Measurements from ENCODE around the gene TENM3. TPM values are rescaled to one million over a fixed set of nuclear protein-coding genes. Genes with fewer than 3 reads are reported as not detected.

Gene TENM3
- total and polyA plus RNA-seq, 12 donors: 0.20 to 6.6 (median 3.5) TPM

- TF ChIP-seq CTCF (IDR thresholded peaks at IDR 0.05): no peak
- intact Hi-C loops (cut with DNase I): no loop called here
- no peak overlapping the region for H3K27ac ChIP-seq
- DNase-seq (no peak), ATAC-seq (no peak)
- H3K9me3 ChIP-seq: no peaks in the 10 kb centered on the region
- H3K36me3 ChIP-seq: no peaks in the 10 kb centered on the region
- H3K27me3 ChIP-seq: no peaks in the 10 kb centered on the region
- no peaks in the 10 kb centered on the region for H3K4me1 ChIP-seq
- H3K4me3 ChIP-seq: no peak overlapping the region
- 51% methylated on average over 8 of the region's 8 CpGs for WGBS, 2 donors
Measured at GRCh38 chr4:182536221-182536811, 293.1 kb downstream of the TENM3 start.

GRCh38 chr4:182537031-182537795 lies 294.0 kb downstream of the TENM3 start:
- no peaks in the 10 kb centered on the region for H3K9me3 ChIP-seq
- no peaks in the 10 kb centered on the region for H3K27me3 ChIP-seq
- H3K4me1 ChIP-seq: no peaks in the 10 kb centered on the region
- H3K27ac ChIP-seq: no peak overlapping the region
- ATAC-seq (no peak), DNase-seq (no peak)
- no peak overlapping the region for H3K4me3 ChIP-seq
- 62 to 73% methylated on average over 10 of the region's 10 CpGs for WGBS, 2 donors
- intact Hi-C loops (cut with DNase I): no loop called here
- no peak for TF ChIP-seq CTCF (IDR thresholded peaks at IDR 0.05)
- no peaks in the 10 kb centered on the region for H3K36me3 ChIP-seq

GRCh38 chr4:182538031-182538430 lies 294.8 kb downstream of the TENM3 start:
- Histone ChIP-seq H3K4me3 (no peak overlapping the region), H3K9me3 (no peaks in the 10 kb centered on the region), H3K36me3 (no peaks in the 10 kb centered on the region), H3K4me1 (no peaks in the 10 kb centered on the region), H3K27me3 (no peaks in the 10 kb centered on the region), H3K27ac (no peak overlapping the region)
- WGBS, 2 donors: 79 to 81% methylated on average over 4 of the region's 4 CpGs
- DNase-seq: no peak
- intact Hi-C loops (cut with DNase I): no loop called here
- no peak for TF ChIP-seq CTCF (IDR thresholded peaks at IDR 0.05)
- no peak for ATAC-seq

- intact Hi-C loops (cut with DNase I): no loop called here
- TF ChIP-seq CTCF (IDR thresholded peaks at IDR 0.05): no peak
- no peak for DNase-seq
- Histone ChIP-seq H3K9me3 (no peaks in the 10 kb centered on the region), H3K27ac (no peak overlapping the region), H3K27me3 (no peaks in the 10 kb centered on the region), H3K36me3 (no peaks in the 10 kb centered on the region), H3K4me1 (no peaks in the 10 kb centered on the region), H3K4me3 (no peak overlapping the region)
- 91 to 96% methylated on average over 8 of the region's 8 CpGs for WGBS, 2 donors
- ATAC-seq: no peak
Measured at GRCh38 chr4:182540496-182540895, 297.3 kb downstream of the TENM3 start.
